ENCODE results near the gene NOX3.

Gene NOX3

DNA sequence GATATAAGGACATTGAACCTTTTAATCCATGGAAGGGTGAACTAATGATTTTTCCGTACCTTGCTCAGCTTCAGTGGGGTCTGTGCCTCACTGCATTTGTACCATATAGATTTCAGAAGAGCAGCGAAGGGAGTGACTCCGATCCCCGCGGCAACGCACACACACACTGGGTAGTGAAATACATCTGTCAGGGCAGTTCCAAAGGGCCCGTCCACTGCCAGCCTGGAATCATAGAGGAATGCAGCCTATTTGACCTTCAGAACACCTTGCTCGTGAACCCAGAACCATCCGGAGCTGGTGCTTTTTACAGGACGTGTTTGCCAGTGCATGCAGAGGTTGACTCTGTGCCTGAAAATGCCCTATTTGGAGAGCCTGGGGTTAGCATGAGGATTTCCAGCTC is 33.0 kb downstream of the NOX3 start:
- H3K36me3 ChIP-seq (ENCODE audit: insufficient read depth, low read length): no peaks in the 10 kb centered on the region
- H3K4me2 ChIP-seq (ENCODE audit: insufficient read depth, low read length): no peak overlapping the region
- DNase-seq (no peak), ATAC-seq (ENCODE audit: insufficient read depth, low read depth) (no peak)
- H2AFZ ChIP-seq (ENCODE audit: low read depth, low read length): no peak overlapping the region
- no peaks in the 10 kb centered on the region for H3K79me2 ChIP-seq (ENCODE audit: insufficient read depth, low read length)
- no peak overlapping the region for H3K27ac ChIP-seq (ENCODE audit: low read length)
- H3K4me1 ChIP-seq (ENCODE audit: insufficient read depth, low read length): no peaks in the 10 kb centered on the region
- H3K27me3 ChIP-seq (ENCODE audit: insufficient read depth, low read length, poor library complexity): peaks cover 2% of the 10 kb centered on the region
- H3K9me3 ChIP-seq (ENCODE audit: insufficient read depth, low read length, severe bottlenecking): no peaks in the 10 kb centered on the region
- H4K20me1 ChIP-seq (ENCODE audit: insufficient read depth, low read length): no peaks in the 10 kb centered on the region
- H3K4me3 ChIP-seq (ENCODE audit: low read depth in 1 of 2, low read length in 2 of 2): no peak overlapping the region
- TF ChIP-seq, protein P1, sequence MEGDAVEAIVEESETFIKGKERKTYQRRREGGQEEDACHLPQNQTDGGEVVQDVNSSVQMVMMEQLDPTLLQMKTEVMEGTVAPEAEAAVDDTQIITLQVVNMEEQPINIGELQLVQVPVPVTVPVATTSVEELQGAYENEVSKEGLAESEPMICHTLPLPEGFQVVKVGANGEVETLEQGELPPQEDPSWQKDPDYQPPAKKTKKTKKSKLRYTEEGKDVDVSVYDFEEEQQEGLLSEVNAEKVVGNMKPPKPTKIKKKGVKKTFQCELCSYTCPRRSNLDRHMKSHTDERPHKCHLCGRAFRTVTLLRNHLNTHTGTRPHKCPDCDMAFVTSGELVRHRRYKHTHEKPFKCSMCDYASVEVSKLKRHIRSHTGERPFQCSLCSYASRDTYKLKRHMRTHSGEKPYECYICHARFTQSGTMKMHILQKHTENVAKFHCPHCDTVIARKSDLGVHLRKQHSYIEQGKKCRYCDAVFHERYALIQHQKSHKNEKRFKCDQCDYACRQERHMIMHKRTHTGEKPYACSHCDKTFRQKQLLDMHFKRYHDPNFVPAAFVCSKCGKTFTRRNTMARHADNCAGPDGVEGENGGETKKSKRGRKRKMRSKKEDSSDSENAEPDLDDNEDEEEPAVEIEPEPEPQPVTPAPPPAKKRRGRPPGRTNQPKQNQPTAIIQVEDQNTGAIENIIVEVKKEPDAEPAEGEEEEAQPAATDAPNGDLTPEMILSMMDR (IDR thresholded peaks at IDR 0.05; ENCODE audit: borderline replicate concordance, extremely low read depth, low read length, poor library complexity, severe bottlenecking): no peak
- no peak for TF ChIP-seq EZH2 (IDR thresholded peaks at IDR 0.05; ENCODE audit: borderline replicate concordance, low read depth, low read length, severe bottlenecking)
- H3K9ac ChIP-seq (ENCODE audit: low read depth, low read length): no peak overlapping the region

GRCh38 chr6:155420492-155420891 is 35.1 kb downstream of the NOX3 start:
- Histone ChIP-seq H3K4me3 (ENCODE audit: low read depth in 1 of 2, low read length in 2 of 2) (no peak overlapping the region), H3K27ac (ENCODE audit: low read length) (no peak overlapping the region), H3K4me2 (ENCODE audit: insufficient read depth, low read length) (no peak overlapping the region)

DNA sequence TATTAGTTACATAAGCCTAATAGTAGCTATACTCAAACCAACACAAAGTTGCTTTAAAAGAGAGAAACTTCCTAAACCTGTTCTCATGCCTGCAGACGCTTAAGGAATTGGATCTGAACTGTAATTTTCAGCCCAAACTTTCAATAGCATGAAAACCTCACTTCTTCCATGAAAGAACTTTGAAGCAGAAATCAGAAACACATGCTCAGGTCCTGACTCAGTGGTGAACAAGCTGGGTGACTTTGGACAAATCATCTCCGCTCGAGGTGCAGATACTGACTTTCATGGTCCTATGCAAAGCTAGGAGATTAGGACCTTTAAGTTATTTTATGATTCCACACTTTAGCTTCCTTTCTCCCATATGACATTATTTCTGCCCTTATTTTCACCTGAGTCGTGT is 36.5 kb downstream of the NOX3 start:
- no peak for TF ChIP-seq EZH2 (IDR thresholded peaks at IDR 0.05; ENCODE audit: borderline replicate concordance, low read depth, low read length, severe bottlenecking)
- TF ChIP-seq, protein P1 (IDR thresholded peaks at IDR 0.05; ENCODE audit: borderline replicate concordance, extremely low read depth, low read length, poor library complexity, severe bottlenecking): no peak
- Histone ChIP-seq H3K79me2 (ENCODE audit: insufficient read depth, low read length) (no peaks in the 10 kb centered on the region), H3K4me1 (ENCODE audit: insufficient read depth, low read length) (no peaks in the 10 kb centered on the region), H3K36me3 (ENCODE audit: insufficient read depth, low read length) (no peaks in the 10 kb centered on the region), H3K4me3 (ENCODE audit: low read depth in 1 of 2, low read length in 2 of 2) (no peak overlapping the region), H3K27me3 (ENCODE audit: insufficient read depth, low read length, poor library complexity) (peaks cover 2% of the 10 kb centered on the region), H3K4me2 (ENCODE audit: insufficient read depth, low read length) (no peak overlapping the region), H3K9me3 (ENCODE audit: insufficient read depth, low read length, severe bottlenecking) (no peaks in the 10 kb centered on the region), H2AFZ (ENCODE audit: low read depth, low read length) (no peak overlapping the region), H3K9ac (ENCODE audit: low read depth, low read length) (no peak overlapping the region), H3K27ac (ENCODE audit: low read length) (no peak overlapping the region), H4K20me1 (ENCODE audit: insufficient read depth, low read length) (no peaks in the 10 kb centered on the region)
- DNase-seq (no peak), ATAC-seq (ENCODE audit: insufficient read depth, low read depth) (no peak)

More at GRCh38 chr6:155420492-155420891, 35.1 kb downstream of the NOX3 start:
- no peaks in the 10 kb centered on the region for H3K4me1 ChIP-seq (ENCODE audit: insufficient read depth, low read length)
- no peak for ATAC-seq (ENCODE audit: insufficient read depth, low read depth)
- H2AFZ ChIP-seq (ENCODE audit: low read depth, low read length): no peak overlapping the region
- H3K27me3 ChIP-seq (ENCODE audit: insufficient read depth, low read length, poor library complexity): peaks cover 2% of the 10 kb centered on the region
- DNase-seq: no peak
- H3K36me3 ChIP-seq (ENCODE audit: insufficient read depth, low read length): no peaks in the 10 kb centered on the region
- no peak overlapping the region for H3K9ac ChIP-seq (ENCODE audit: low read depth, low read length)
- TF ChIP-seq, protein P1 (IDR thresholded peaks at IDR 0.05; ENCODE audit: borderline replicate concordance, extremely low read depth, low read length, poor library complexity, severe bottlenecking): no peak
- TF ChIP-seq EZH2 (IDR thresholded peaks at IDR 0.05; ENCODE audit: borderline replicate concordance, low read depth, low read length, severe bottlenecking): no peak
- no peaks in the 10 kb centered on the region for H3K9me3 ChIP-seq (ENCODE audit: insufficient read depth, low read length, severe bottlenecking)
- H3K79me2 ChIP-seq (ENCODE audit: insufficient read depth, low read length): no peaks in the 10 kb centered on the region
- no peaks in the 10 kb centered on the region for H4K20me1 ChIP-seq (ENCODE audit: insufficient read depth, low read length)

All from DND-41 (cell line).